GM23338 (cell line): ENCODE measurements around the gene COPZ1.

Experiments
- CREB1 ChIP-seq: fragments of 250-450 bp; sonication (Bioruptor Pico); IDR thresholded peaks from 2 replicates; pipeline ENCODE4 v1.5.0; 2020; ENCODE audit warnings: low read depth, mild to moderate bottlenecking, moderate library complexity
- CTCF ChIP-seq, 2 experiments: fragments of 200-600 bp in 1 of 2; sonication (generic) in 1 of 2; conservative IDR thresholded peaks; 2 replicates each; pipeline versions ENCODE4 v1.5.1 to v1.6.1; 2016 to 2017; ENCODE audit warnings: antibody characterized with exemption in 2 of 2, low read depth in 2 of 2, mild to moderate bottlenecking in 2 of 2, moderate library complexity in 1 of 2
- EZH2 ChIP-seq: fragments of 200-600 bp; sonication (generic); IDR thresholded peaks from one replicate; pipeline ENCODE4 v1.8.0; 2017; ENCODE audit warnings: antibody characterized with exemption, mild to moderate bottlenecking, low read depth; ENCODE audit not compliant: unreplicated experiment
- EZH2phosphoT487 ChIP-seq: fragments of 200-600 bp; sonication (generic); IDR thresholded peaks from one replicate; pipeline ENCODE4 v1.8.1; 2018; ENCODE audit warnings: antibody characterized with exemption; ENCODE audit not compliant: unreplicated experiment
- JUNB ChIP-seq: IDR thresholded peaks from one replicate; pipeline ENCODE4 v1.6.1; 2016; ENCODE audit warnings: antibody characterized with exemption; ENCODE audit not compliant: unreplicated experiment
- NANOG ChIP-seq: IDR thresholded peaks from 2 replicates; pipeline ENCODE4 v1.6.1; 2016; ENCODE audit warnings: antibody characterized with exemption, borderline replicate concordance
- POLR2AphosphoS5 ChIP-seq: IDR thresholded peaks from 2 replicates; pipeline ENCODE4 v1.6.1; 2016; ENCODE audit warnings: antibody characterized with exemption, low read depth
- STAT1 ChIP-seq: IDR thresholded peaks from one replicate; pipeline ENCODE4 v1.6.1; 2016; ENCODE audit warnings: antibody characterized with exemption; ENCODE audit not compliant: unreplicated experiment
- ZNF114 ChIP-seq: fragments of 250-450 bp; sonication (Bioruptor Pico); IDR thresholded peaks from 2 replicates; pipeline ENCODE4 v1.5.0; 2020; ENCODE audit warnings: mild to moderate bottlenecking, moderate library complexity
- ZNF462 ChIP-seq: fragments of 250-450 bp; sonication (Bioruptor Pico); IDR thresholded peaks from 2 replicates; pipeline ENCODE4 v1.5.0; 2020; ENCODE audit warnings: mild to moderate bottlenecking, moderate library complexity
- TF ChIP-seq, protein P1 (sequence below): IDR thresholded peaks from one replicate; pipeline ENCODE4 v1.6.1; 2018; ENCODE audit warnings: antibody characterized with exemption; ENCODE audit not compliant: unreplicated experiment
- TF ChIP-seq, protein P2 (sequence below): IDR thresholded peaks from 2 replicates; pipeline ENCODE4 v1.6.1; 2016; ENCODE audit warnings: antibody characterized with exemption

DNA sequence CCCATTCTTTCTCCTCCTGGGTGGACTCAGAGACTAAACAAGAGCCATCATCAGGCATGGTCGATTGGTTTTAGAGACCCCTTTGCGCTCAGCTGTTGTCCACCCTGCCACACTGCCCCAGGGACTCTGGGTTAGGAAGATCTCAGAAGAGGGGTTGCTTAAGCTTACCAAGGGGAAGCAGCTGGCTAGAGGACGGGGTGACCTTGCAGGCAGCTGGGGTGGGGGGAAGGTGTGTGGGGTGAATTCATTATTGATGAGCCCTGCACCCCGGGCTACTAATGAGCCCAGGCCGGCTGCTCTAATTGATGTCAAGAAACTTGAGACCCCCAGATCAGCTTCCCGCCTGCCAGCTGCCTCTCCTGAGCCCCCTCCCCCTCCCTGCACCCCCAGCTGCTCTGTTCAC lies 68.3 kb downstream of the COPZ1 start:
- no peak for TF ChIP-seq CTCF (conservative IDR thresholded peaks at IDR 0.05; ENCODE audit: low read depth in 2 of 2)
- TF ChIP-seq JUNB: no peak
- TF ChIP-seq, protein P1, sequence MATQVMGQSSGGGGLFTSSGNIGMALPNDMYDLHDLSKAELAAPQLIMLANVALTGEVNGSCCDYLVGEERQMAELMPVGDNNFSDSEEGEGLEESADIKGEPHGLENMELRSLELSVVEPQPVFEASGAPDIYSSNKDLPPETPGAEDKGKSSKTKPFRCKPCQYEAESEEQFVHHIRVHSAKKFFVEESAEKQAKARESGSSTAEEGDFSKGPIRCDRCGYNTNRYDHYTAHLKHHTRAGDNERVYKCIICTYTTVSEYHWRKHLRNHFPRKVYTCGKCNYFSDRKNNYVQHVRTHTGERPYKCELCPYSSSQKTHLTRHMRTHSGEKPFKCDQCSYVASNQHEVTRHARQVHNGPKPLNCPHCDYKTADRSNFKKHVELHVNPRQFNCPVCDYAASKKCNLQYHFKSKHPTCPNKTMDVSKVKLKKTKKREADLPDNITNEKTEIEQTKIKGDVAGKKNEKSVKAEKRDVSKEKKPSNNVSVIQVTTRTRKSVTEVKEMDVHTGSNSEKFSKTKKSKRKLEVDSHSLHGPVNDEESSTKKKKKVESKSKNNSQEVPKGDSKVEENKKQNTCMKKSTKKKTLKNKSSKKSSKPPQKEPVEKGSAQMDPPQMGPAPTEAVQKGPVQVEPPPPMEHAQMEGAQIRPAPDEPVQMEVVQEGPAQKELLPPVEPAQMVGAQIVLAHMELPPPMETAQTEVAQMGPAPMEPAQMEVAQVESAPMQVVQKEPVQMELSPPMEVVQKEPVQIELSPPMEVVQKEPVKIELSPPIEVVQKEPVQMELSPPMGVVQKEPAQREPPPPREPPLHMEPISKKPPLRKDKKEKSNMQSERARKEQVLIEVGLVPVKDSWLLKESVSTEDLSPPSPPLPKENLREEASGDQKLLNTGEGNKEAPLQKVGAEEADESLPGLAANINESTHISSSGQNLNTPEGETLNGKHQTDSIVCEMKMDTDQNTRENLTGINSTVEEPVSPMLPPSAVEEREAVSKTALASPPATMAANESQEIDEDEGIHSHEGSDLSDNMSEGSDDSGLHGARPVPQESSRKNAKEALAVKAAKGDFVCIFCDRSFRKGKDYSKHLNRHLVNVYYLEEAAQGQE: no peak
- no peak for TF ChIP-seq EZH2phosphoT487
- no peak for TF ChIP-seq POLR2AphosphoS5
- TF ChIP-seq, protein P2, sequence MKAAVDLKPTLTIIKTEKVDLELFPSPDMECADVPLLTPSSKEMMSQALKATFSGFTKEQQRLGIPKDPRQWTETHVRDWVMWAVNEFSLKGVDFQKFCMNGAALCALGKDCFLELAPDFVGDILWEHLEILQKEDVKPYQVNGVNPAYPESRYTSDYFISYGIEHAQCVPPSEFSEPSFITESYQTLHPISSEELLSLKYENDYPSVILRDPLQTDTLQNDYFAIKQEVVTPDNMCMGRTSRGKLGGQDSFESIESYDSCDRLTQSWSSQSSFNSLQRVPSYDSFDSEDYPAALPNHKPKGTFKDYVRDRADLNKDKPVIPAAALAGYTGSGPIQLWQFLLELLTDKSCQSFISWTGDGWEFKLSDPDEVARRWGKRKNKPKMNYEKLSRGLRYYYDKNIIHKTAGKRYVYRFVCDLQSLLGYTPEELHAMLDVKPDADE: no peak
- TF ChIP-seq STAT1: no peak
- no peak for TF ChIP-seq EZH2
- TF ChIP-seq NANOG: no peak
- TF ChIP-seq ZNF114 (CRISPR knock-in tag): no peak
- TF ChIP-seq CREB1: no peak
- no peak for TF ChIP-seq ZNF462
